Activated naive CD4-positive, alpha-beta T cell treated with anti-CD3 and anti-CD28 coated beads, Interleukin-2, amount 50 U/mL, for 16 hours (primary cell): ENCODE data around the gene MMP15.

Experiments used
- DNase-seq: peaks from one replicate; pipeline ENCODE4 v3.0.0-alpha.2; 2020

Gene MMP15

GRCh38 chr16:58020628-58021521, 4.7 kb upstream of the MMP15 start:
- peak; percentile 64 for DNase-seq

GRCh38 chr16:58021661-58022551, 3.6 kb upstream of the MMP15 start:
- DNase-seq: no peak

GRCh38 chr16:58022601-58023371, 2.8 kb upstream of the MMP15 start:
- DNase-seq: no peak

- peak; percentile 26 for DNase-seq
Measured at GRCh38 chr16:58024486-58025350, 836 bp upstream of the MMP15 start.

- DNase-seq: peak; percentile 26
Measured at GRCh38 chr16:58026139-58026704, 668 bp downstream of the MMP15 start.

GRCh38 chr16:58026705-58027160, 1.2 kb downstream of the MMP15 start:
- no peak for DNase-seq

- no peak for DNase-seq
Measured at GRCh38 chr16:58027161-58027915, 1.8 kb downstream of the MMP15 start.

- DNase-seq: no peak
Measured at GRCh38 chr16:58027916-58028455, 2.4 kb downstream of the MMP15 start.

GRCh38 chr16:58028541-58029070, 3.1 kb downstream of the MMP15 start:
- no peak for DNase-seq

- DNase-seq: no peak
Measured at GRCh38 chr16:58029410-58029809, 3.9 kb downstream of the MMP15 start.

- no peak for DNase-seq
Measured at GRCh38 chr16:58030136-58030840, 4.7 kb downstream of the MMP15 start.

GRCh38 chr16:58031016-58031800, 5.7 kb downstream of the MMP15 start:
- no peak for DNase-seq

GRCh38 chr16:58032710-58033293, 7.2 kb downstream of the MMP15 start:
- DNase-seq: no peak

- no peak for DNase-seq
Measured at GRCh38 chr16:58034128-58034685, 8.7 kb downstream of the MMP15 start.

GRCh38 chr16:58034774-58035173, 9.2 kb downstream of the MMP15 start:
- DNase-seq: no peak

- DNase-seq: no peak
Measured at GRCh38 chr16:58035356-58036170, 10.0 kb downstream of the MMP15 start.

GRCh38 chr16:58036943-58037342, 11.4 kb downstream of the MMP15 start:
- DNase-seq: no peak
